ENCODE results near the gene PKDREJ. TPM values are rescaled to one million over a fixed set of nuclear protein-coding genes. Genes with fewer than 3 reads are reported as not detected.

PKDREJ gene, protein sequence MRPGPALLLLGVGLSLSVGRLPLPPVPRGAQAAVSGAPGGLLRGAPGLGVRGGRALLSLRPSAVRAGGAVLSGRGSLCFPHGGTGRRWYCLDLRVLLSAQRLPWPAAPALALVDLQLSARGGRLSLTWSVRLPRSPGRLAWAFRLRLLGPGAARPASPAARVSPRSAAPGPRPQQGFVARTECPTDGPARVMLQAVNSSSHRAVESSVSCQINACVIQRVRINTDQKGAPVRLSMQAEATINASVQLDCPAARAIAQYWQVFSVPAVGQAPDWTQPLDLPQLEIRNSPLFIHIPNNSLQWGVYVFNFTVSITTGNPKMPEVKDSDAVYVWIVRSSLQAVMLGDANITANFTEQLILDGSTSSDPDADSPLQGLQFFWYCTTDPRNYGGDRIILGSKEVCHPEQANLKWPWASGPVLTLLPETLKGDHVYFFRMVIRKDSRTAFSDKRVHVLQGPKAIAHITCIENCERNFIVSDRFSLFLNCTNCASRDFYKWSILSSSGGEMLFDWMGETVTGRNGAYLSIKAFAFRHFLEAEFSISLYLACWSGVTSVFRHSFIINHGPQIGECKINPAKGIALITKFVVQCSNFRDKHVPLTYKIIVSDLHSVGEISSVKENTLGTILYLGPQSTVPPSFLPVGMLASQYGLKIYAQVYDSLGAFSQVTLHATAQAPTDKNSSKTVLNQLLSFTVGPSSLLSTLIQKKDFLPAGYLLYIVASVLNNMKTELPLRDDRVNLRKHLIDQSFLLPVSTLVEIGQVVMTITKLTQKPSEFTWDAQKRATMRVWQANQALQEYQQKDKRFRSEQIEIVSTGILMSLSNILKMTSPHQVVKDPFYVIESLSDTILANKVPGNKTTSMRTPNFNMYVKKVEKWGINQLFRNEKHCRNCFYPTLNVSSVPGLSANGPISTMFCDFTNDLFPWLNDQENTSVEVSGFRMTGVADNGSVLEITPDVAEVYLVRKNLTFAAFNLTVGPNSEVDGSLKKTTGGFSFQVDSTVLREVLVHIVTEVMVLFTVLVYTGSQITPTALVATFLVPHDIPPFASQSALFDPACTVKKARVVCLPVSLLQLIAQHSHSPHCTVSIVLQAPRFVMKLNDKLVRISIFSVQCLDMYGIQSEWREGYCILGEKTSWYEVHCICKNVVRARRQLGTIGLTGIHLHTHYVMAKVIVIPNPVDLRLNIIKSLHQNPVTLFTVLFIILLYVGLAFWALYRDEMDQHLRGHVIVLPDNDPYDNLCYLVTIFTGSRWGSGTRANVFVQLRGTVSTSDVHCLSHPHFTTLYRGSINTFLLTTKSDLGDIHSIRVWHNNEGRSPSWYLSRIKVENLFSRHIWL (N-terminal part only)
- total RNA-seq = not detected in 2 replicates

DNA sequence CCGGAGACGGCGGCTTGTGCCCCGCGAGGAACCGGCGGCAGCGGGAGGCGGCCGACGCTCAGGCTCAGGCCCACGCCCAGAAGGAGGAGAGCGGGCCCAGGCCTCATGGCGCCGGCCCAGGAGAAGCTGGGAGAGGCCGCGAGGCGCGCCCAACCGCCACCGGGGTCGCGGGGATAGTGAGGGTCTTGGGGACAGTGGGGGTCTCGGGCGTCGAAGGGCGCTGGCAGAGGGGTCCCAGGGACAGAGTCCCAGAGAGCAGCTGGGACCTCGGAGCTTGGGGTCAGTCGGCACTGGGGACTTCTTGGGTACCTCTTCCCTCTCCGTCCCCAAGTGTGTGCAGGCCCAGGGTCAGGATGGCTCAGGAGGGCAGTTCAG is at the start of gene PKDREJ:
TSS of gene PKDREJ (minus strand) at position 128 of the 375 bp plus-strand sequence. CDS start at position 107, 21 bp downstream.

DNA sequence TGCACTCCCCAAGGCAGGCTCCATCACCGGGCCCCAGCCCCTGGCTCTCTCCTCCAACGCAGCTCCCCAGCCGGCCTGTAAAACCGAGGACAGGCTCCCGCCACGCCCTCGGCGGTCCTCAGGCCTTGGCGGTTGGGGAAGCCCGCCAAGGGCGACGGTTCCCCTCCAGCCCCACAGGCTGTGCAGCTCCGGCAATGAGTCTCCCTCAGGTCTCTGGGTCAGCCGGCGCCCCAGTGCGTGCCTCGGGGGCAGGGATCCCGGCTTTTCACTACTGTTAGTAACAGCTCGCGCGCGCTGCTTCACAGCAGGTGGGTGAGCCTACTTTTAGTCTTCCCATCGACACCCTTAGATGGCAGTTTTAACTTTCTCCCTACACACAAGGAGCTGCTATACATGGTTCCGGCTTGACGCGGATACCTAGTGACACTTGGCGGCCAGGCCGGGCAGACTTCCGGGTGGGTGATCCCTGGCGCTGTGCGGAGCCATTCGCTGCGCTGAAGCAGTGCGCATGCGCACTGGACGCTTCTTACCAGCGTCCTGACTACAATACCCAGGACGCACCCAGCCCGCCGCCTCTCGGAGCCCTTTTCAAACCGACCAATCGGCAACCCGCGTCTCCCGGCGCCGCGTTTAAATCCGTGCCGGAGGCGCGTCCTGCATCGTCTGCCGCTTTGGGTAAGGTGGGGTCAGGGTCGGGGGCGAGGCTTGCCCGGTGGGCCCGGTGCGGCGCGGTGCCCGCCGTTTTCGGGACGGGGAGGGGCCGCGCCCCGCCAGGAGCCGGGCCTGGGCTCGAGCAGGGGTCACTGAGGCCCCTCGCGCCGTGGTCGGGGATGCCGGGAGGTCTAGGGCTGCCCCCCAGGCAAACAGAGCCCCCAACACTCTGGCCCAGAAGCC is 33.4 kb upstream of the PKDREJ start, which contains the start of gene GTSE1:
TSS of gene GTSE1 (plus strand) at position 614 of the 894 bp plus-strand sequence. CDS start 531 bp downstream, outside the sequence.

DNA sequence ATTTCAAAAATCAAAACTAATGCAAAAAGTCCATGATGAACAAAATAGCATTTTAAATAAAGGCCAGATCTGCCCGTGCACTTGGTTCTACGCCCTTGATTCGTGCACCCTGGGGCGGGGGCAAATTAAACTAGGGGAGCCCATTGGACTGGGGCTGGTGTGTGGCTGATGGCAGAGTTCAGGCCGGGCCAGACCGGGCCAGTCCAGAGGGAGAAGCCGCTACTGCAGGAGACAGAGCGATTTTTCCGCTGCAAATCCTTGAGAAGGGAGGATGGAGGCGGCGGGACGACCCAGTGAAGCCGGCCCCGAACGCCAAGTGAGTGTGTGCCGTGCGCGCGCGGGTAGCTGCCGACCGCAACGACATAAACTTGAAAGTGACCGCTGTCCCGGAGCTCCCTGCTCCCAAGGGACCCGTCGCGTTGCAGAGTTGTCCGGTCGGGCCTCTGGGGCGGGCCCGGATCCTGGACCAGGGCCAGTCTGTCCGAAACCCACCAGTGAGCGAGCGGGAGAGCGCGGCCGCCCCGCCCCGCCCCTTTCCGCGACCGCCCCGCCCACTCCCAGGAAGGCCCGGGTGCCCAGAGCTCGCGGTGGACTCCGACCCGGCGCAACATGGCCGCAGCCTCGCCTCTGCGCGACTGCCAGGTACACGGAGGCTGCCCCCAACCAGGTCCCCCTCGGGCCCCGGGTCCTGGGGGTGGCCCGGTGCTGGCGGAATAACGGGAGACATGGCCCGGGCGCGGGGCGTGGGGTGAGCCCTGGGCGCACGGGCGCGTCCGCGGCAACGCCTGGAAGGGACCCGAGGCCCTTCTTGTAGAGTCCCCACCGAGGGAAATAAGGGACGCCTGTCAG is 4.5 kb upstream of the PKDREJ start, which contains the start of gene TTC38:
TSS of gene TTC38 (plus strand) at position 578 of the 849 bp plus-strand sequence. CDS start at position 610, 32 bp downstream.

DNA sequence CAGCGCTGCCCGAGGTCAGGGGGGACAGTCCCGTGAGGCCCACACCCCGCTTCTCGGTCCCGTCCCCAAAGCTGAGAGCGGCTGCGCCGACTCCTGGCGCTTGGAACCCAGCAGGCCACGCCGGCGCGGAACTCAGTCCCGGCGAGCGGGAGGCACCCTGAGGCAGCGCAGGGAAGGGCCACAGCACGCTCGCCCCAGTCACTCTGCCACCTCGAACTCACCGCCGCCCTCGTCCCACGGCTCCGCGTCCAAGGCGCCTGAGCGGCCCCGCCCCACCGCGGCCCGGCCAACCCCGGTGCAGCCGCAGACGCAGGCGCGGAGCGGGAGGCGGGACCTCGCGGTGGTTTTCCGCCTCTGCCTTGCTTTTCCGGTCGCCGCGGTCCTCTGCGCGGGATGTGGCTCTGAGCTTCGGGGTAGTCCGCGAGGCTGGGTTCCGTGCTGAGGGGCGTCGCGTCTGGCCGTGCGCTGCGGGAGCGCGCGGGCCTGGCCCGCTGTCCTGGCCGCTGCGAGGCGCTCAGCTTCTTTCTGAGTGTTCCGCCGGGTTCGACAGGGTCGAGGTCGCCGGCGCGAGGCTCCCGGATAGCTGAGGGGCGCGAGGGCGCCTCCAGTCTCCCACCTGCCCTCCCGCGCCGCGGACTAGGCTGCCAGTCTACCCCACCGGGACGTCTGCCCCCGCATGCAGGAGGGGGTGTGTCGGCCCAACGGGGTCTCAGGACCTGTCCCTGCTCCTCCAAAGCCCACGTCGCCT is 12.9 kb downstream of the PKDREJ start, which contains the start of gene CDPF1:
TSS of gene CDPF1 (minus strand) at position 259 of the 748 bp plus-strand sequence. CDS start 2,009 bp downstream, outside the sequence.

Other genes with a start within 250 kb of the PKDREJ start
- gene PPARA, start 112.8 kb downstream of the PKDREJ start, total RNA-seq = 10.1 and 10.5 TPM in 2 replicates
- gene CDPF1, start 13.1 kb downstream of the PKDREJ start, total RNA-seq = 6.2 and 8.3 TPM in 2 replicates
- 23.0 and 47.4 TPM in 2 replicates for gene TTC38, start 4.7 kb upstream of the PKDREJ start, total RNA-seq
- gene GTSE1, start 33.5 kb upstream of the PKDREJ start, total RNA-seq = 0.66 and 26.3 TPM in 2 replicates
- gene TRMU, start 72.4 kb upstream of the PKDREJ start, total RNA-seq = 22.8 and 37.8 TPM in 2 replicates

Data from placental pericyte (primary cell).